Measurements from ENCODE around the gene NUP153.

GRCh38 chr6:17730078-17730704 is 23.5 kb upstream of the NUP153 start:
- no peak for TF ChIP-seq POLR2AphosphoS5 (IDR thresholded peaks at IDR 0.05)
- no peak for TF ChIP-seq CTCF (IDR thresholded peaks at IDR 0.05)

Data from esophagus muscularis mucosa (tissue), 3 donors.